ENCODE data around the gene LRCH4. TPM values are rescaled to one million over a fixed set of nuclear protein-coding genes. Genes with fewer than 3 reads are reported as not detected.

Gene LRCH4
- total and polyA plus RNA-seq, 2 of the 13 experiments (the other 11 are each of a cell fraction or from before 2014, with no cell fraction given), result 7.0 to 9.3 TPM

DNA sequence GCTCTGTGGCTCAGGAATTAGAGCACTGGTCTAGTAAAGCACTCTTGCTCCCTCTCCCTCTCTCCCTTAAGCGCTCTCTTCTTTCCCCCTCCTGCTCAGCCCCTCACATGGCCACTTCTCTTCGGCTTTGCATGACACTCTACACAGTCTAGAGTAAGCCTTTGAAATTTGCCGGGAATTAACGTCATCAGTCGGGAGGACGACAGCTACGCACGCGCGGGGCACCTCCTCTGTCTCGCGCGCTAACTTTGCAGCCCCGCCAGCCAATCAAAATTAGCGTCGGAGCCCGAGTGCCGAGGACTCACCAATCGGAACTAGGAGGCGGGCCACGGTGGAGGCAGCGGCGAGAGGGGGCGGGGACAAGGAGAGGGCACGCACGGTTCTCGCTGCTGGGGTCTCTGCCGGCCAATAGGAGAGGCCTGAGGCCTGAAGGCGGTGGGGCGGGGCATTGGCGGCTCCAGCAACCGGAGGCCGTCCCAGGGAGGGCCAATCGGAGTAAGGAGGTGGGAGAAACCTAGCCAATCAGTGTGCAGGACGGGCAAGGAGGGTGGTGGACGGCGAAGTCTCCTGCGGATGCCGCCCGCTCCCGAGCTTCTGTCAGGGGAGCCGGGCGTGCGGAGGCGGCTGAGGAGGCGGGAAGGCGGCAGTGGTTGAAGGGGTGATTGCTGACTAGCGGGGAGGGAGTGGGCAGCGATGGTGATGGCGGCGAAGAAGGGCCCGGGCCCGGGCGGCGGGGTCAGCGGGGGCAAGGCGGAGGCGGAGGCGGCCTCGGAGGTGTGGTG lies 47.1 kb downstream of the LRCH4 start, which contains the start of gene AGFG2 (continued):
- TF ChIP-seq, protein P1, sequence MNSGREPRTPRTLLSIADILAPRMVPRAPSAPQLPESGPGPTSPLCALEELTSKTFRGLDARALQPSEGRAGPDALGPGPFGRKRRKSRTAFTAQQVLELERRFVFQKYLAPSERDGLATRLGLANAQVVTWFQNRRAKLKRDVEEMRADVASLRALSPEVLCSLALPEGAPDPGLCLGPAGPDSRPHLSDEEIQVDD (CRISPR knock-in tag; IDR thresholded peaks at IDR 0.05; ENCODE audit: borderline replicate concordance), result 0 out of 2 replicates have a peak, but pooled peaks have one; percentile 49
- TF ChIP-seq TP53 (CRISPR knock-in tag; conservative IDR thresholded peaks at IDR 0.05), result no peak
- TF ChIP-seq, protein P2, sequence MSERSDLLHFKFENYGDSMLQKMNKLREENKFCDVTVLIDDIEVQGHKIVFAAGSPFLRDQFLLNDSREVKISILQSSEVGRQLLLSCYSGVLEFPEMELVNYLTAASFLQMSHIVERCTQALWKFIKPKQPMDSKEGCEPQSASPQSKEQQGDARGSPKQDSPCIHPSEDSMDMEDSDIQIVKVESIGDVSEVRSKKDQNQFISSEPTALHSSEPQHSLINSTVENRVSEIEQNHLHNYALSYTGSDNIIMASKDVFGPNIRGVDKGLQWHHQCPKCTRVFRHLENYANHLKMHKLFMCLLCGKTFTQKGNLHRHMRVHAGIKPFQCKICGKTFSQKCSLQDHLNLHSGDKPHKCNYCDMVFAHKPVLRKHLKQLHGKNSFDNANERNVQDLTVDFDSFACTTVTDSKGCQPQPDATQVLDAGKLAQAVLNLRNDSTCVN (CRISPR knock-in tag; IDR thresholded peaks at IDR 0.05; ENCODE audit: borderline replicate concordance), result no peak; the same call in 1 of the 2 replicates
- TF ChIP-seq, protein P3, sequence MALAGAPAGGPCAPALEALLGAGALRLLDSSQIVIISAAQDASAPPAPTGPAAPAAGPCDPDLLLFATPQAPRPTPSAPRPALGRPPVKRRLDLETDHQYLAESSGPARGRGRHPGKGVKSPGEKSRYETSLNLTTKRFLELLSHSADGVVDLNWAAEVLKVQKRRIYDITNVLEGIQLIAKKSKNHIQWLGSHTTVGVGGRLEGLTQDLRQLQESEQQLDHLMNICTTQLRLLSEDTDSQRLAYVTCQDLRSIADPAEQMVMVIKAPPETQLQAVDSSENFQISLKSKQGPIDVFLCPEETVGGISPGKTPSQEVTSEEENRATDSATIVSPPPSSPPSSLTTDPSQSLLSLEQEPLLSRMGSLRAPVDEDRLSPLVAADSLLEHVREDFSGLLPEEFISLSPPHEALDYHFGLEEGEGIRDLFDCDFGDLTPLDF (CRISPR knock-in tag; IDR thresholded peaks at IDR 0.05), result peak; percentile 90
- no peak for TF ChIP-seq NFIC (IDR thresholded peaks at IDR 0.05; ENCODE audit: low read length)
- 0 out of 2 replicates have a peak, but pooled peaks have one; percentile 16 for TF ChIP-seq RARA (CRISPR knock-in tag; IDR thresholded peaks at IDR 0.05)
- 0 out of 2 replicates have a peak, but pooled peaks have one; percentile 20 for TF ChIP-seq SALL2 (CRISPR knock-in tag; IDR thresholded peaks at IDR 0.05)
- no peak for TF ChIP-seq SP1 (IDR thresholded peaks at IDR 0.05)
- peak; percentile 84 for TF ChIP-seq SP1 (CRISPR knock-in tag; IDR thresholded peaks at IDR 0.05)
- TF ChIP-seq, protein P4, sequence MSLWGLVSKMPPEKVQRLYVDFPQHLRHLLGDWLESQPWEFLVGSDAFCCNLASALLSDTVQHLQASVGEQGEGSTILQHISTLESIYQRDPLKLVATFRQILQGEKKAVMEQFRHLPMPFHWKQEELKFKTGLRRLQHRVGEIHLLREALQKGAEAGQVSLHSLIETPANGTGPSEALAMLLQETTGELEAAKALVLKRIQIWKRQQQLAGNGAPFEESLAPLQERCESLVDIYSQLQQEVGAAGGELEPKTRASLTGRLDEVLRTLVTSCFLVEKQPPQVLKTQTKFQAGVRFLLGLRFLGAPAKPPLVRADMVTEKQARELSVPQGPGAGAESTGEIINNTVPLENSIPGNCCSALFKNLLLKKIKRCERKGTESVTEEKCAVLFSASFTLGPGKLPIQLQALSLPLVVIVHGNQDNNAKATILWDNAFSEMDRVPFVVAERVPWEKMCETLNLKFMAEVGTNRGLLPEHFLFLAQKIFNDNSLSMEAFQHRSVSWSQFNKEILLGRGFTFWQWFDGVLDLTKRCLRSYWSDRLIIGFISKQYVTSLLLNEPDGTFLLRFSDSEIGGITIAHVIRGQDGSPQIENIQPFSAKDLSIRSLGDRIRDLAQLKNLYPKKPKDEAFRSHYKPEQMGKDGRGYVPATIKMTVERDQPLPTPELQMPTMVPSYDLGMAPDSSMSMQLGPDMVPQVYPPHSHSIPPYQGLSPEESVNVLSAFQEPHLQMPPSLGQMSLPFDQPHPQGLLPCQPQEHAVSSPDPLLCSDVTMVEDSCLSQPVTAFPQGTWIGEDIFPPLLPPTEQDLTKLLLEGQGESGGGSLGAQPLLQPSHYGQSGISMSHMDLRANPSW (CRISPR knock-in tag; IDR thresholded peaks at IDR 0.05; ENCODE audit: borderline replicate concordance), result no peak
- TF ChIP-seq ZSCAN25 (CRISPR knock-in tag; IDR thresholded peaks at IDR 0.05), result 0 out of 2 replicates have a peak, but pooled peaks have one; percentile 41
- peak; percentile 70 for TF ChIP-seq REPIN1 (CRISPR knock-in tag; IDR thresholded peaks at IDR 0.05; ENCODE audit: borderline replicate concordance, low read depth)
- no peak; the same call in 1 of the 2 replicates for TF ChIP-seq ZNF451 (CRISPR knock-in tag; IDR thresholded peaks at IDR 0.05)
- peak; percentile 93 for TF ChIP-seq ATF1 (CRISPR knock-in tag; IDR thresholded peaks at IDR 0.05)
- TF ChIP-seq, protein P5, sequence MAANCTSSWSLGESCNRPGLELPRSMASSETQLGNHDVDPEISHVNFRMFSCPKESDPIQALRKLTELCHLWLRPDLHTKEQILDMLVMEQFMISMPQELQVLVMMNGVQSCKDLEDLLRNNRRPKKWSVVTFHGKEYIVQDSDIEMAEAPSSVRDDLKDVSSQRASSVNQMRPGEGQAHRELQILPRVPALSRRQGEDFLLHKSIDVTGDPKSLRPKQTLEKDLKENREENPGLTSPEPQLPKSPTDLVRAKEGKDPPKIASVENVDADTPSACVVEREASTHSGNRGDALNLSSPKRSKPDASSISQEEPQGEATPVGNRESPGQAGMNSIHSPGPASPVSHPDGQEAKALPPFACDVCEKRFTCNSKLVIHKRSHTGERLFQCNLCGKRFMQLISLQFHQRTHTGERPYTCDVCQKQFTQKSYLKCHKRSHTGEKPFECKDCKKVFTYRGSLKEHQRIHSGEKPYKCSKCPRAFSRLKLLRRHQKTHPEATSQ (CRISPR knock-in tag; IDR thresholded peaks at IDR 0.05; ENCODE audit: borderline replicate concordance), result peak; percentile 89; the same call in 1 of the 2 replicates
- TF ChIP-seq NFKB2 (CRISPR knock-in tag; IDR thresholded peaks at IDR 0.05; ENCODE audit: borderline replicate concordance), result peak; percentile 85
- TF ChIP-seq HDAC6 (IDR thresholded peaks at IDR 0.05; ENCODE audit: low read depth, low read length), result no peak
- TF ChIP-seq, protein P6, sequence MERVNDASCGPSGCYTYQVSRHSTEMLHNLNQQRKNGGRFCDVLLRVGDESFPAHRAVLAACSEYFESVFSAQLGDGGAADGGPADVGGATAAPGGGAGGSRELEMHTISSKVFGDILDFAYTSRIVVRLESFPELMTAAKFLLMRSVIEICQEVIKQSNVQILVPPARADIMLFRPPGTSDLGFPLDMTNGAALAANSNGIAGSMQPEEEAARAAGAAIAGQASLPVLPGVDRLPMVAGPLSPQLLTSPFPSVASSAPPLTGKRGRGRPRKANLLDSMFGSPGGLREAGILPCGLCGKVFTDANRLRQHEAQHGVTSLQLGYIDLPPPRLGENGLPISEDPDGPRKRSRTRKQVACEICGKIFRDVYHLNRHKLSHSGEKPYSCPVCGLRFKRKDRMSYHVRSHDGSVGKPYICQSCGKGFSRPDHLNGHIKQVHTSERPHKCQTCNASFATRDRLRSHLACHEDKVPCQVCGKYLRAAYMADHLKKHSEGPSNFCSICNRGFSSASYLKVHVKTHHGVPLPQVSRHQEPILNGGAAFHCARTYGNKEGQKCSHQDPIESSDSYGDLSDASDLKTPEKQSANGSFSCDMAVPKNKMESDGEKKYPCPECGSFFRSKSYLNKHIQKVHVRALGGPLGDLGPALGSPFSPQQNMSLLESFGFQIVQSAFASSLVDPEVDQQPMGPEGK (CRISPR knock-in tag; IDR thresholded peaks at IDR 0.05), result 0 out of 2 replicates have a peak, but pooled peaks have one; percentile 4
- TF ChIP-seq CHD2 (IDR thresholded peaks at IDR 0.05; ENCODE audit: low read depth, low read length), result peak; percentile 69
- no peak; the same call in none of the 2 replicates for TF ChIP-seq ERF (CRISPR knock-in tag; IDR thresholded peaks at IDR 0.05)

All from HepG2 (cell line).